GM18502 (cell line): ENCODE measurements around the gene BCL2L14.
"Not testable (repeated sequence)": the region's sequence is repeated elsewhere in the genome, so short reads cannot be mapped to it uniquely, and the experiment has no call there.

Source experiments
- ATAC-seq: cut with Tn5 transposase; IDR thresholded peaks from one replicate; pipeline ENCODE4 v1.9.1; 2021; ENCODE audit warnings: mild to moderate bottlenecking; ENCODE audit not compliant: unreplicated experiment, poor library complexity

The BCL2L14 gene

GRCh38 chr12:12098691-12099015, 27.9 kb downstream of the BCL2L14 start:
- no peak for ATAC-seq

DNA sequence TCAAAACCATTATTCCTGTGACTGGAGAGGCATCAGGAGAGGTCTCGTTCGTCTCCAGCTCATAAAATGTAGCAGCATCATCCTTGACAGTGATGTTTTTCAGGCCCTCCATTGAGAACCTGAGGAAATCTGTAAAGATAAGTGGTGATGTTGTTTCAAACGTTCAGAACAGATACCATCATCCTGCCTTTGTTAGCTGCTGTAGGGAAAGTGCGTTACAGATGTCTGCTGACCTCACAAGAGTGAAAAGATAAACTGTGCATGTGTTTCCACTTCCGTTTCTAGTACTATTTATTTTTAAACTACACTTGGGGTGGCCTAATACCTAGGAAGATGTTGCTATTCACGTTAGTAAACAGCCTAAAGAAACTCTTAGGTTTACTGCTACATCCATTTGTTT, 28.4 kb downstream of the BCL2L14 start:
- ATAC-seq: no peak

GRCh38 chr12:12107678-12108077, 36.9 kb downstream of the BCL2L14 start:
- no peak for ATAC-seq

- ATAC-seq: no peak
These were observed 37.8 kb downstream of the BCL2L14 start for GRCh38 chr12:12108441-12109058.

- ATAC-seq: not testable (repeated sequence)
These were observed 40.3 kb downstream of the BCL2L14 start for GRCh38 chr12:12110923-12111555.

DNA sequence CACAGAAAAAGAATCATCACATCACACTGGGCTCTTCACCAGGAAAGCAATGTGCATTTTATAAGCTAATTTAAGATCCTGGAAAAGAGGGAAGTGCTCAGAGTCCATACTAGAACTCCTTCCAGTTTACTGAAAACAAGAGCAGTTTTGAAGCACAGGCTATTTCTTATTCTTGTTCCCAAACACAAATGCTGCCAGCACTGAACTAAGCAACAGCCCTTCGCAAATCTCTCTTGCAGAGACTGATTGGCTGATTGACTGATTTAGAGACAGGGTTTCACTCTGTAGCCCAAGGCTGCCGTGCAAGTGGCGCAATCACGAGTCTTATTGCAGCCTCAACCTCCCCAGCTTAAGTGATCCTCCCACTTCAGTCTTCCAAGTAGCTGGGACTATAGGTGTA, 44.8 kb downstream of the BCL2L14 start:
- ATAC-seq: no peak

GRCh38 chr12:12116677-12117076, 45.9 kb downstream of the BCL2L14 start:
- ATAC-seq: no peak

DNA sequence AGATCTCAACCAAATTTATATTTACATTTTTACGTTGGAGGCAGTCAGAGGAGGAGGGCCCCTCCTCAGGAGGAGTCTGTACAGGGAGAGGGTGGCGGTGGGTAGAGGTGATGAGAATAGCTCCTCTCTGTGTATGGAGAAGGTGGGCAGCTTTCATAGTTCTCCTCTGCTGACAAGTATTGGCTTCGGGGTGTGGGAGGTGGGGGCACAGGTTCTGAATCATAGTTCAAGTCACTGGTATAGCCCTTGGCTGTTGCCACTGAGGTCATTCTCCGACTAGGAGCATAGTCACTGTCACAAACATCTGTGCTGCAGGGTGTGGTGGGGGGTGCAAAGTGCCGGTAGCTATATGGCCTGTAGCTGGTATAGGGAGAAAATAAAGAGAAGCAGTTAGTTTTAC, 50.3 kb downstream of the BCL2L14 start:
- ATAC-seq: no peak

GRCh38 chr12:12123036-12123604, 52.4 kb downstream of the BCL2L14 start:
- no peak for ATAC-seq

GRCh38 chr12:12126551-12126950, 55.8 kb downstream of the BCL2L14 start:
- ATAC-seq: no peak

DNA sequence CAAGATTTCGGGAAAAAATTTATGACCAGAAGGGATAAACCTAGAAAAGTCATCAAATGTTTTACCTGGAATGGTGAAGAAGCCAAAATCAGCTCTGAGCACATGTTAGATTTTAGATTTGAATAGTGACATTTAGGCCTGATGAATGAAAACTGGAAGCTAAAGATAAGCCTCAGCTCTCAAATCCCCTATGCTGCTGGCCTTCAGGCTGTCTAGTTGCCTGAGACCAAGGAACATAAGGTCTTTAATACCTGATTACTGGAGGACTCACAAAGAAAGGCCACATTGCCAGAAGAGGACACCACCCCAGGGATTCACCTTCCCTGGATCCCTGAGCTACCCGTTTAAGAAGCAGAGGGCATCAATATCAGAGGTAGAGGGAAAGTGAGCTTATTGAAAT, 56.6 kb downstream of the BCL2L14 start:
- no peak for ATAC-seq

- ATAC-seq: no peak
These were observed 57.9 kb downstream of the BCL2L14 start for GRCh38 chr12:12128670-12129069.

DNA sequence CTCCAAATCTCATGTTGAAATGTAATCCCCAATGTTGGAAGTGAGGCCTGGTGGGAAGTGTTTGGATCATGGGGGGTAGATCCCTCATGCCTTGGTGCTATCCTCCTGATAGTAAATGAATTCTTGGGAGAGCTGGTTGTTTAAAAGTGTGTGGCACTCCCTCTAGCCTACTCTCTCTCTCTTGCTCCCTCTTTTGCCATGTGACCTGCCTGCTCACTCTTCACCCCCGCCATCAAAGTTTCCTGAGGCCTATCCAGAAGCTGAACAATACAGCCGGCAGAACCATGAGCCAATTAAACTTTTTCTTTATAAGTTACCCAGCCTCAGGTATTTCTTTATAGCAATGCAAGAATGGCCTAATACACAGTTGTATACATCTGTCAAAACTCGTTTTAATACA, 62.5 kb downstream of the BCL2L14 start:
- no peak for ATAC-seq

DNA sequence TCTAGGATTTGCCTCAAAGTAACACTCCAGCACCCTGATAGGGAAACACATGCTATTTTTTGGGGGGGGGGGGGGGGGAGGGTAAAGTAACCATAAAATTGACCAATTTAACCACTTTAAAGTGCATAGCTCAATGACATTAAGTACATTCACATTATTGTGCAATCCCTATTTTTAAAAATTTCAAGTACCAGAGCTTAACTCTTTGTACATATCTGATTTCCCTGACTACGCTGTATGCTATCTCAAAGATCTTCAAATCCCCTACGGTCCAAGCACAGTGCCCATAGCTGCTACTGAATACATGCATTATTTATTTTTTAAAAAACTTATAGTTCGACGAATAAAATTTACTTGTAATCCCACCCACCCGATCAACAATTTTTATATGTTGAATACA, 63.0 kb downstream of the BCL2L14 start:
- no peak for ATAC-seq

- ATAC-seq: no peak
These were observed 67.7 kb downstream of the BCL2L14 start for GRCh38 chr12:12138203-12139154.

- ATAC-seq: no peak
These were observed 70.3 kb downstream of the BCL2L14 start for GRCh38 chr12:12141000-12141399.

DNA sequence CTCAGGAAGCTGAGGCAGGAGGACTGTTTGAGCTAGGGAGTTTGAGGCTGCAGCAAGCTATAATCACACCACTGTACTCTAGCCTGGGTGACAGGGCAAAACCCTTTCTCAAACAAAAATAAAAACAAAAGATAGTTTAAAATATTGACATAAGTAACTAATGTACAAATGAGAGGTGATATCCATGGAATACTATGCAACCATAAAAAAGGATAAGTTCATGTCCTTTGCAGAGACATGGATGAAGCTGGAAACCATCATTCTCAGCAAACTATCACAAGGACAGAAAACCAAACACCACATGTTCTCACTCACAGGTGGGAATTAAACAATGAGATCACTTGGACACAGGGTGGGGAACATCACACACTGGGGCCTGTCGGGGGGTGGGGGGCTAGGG, 73.8 kb downstream of the BCL2L14 start:
- ATAC-seq: not testable (repeated sequence)

GRCh38 chr12:12147111-12147510, 76.4 kb downstream of the BCL2L14 start:
- ATAC-seq: no peak
